Measurements from ENCODE around the gene SPIRE1.

DNA sequence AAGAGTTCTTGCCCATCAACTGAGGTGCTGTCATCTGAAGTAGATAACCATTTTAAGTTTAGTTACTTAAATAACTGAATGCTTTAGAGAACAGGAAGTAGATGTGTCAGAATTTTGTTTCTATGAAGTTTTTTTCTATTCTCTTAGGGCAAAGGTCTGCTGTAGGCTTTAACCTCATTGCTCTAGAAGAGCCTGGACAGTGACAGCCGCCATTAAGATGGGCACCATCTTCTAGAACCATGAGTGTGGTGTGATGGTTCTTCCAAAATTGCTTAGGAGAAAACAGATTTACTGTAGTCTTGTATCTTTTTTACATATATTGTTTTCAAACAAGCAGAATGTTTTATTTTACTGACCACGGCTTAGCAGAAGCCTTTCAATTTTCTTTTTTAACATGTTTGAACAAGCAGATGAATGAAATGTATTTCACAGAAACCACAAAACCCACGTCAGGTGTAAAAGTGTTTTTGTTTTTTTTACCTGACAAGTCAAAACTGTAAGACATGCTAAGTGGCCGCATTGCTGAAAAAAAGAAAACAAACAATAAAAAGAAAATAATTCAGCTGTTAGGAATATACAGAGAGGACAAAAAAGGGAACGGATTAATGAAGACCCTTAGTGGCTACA is 172.3 kb downstream of the SPIRE1 start:
- TF ChIP-seq, protein P1, sequence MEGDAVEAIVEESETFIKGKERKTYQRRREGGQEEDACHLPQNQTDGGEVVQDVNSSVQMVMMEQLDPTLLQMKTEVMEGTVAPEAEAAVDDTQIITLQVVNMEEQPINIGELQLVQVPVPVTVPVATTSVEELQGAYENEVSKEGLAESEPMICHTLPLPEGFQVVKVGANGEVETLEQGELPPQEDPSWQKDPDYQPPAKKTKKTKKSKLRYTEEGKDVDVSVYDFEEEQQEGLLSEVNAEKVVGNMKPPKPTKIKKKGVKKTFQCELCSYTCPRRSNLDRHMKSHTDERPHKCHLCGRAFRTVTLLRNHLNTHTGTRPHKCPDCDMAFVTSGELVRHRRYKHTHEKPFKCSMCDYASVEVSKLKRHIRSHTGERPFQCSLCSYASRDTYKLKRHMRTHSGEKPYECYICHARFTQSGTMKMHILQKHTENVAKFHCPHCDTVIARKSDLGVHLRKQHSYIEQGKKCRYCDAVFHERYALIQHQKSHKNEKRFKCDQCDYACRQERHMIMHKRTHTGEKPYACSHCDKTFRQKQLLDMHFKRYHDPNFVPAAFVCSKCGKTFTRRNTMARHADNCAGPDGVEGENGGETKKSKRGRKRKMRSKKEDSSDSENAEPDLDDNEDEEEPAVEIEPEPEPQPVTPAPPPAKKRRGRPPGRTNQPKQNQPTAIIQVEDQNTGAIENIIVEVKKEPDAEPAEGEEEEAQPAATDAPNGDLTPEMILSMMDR (IDR thresholded peaks at IDR 0.05; ENCODE audit: low read depth, low read length, missing input control) = no peak
- TF ChIP-seq RAD21 (IDR thresholded peaks at IDR 0.05) (no peak), TAF1 (conservative IDR thresholded peaks at IDR 0.05) (no peak)
- TF ChIP-seq, protein P2, sequence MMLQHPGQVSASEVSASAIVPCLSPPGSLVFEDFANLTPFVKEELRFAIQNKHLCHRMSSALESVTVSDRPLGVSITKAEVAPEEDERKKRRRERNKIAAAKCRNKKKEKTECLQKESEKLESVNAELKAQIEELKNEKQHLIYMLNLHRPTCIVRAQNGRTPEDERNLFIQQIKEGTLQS (IDR thresholded peaks at IDR 0.05) = no peak
